Immature natural killer cell (primary cell): Measurements from ENCODE around the gene KIF1C. TPM values are rescaled to one million over a fixed set of nuclear protein-coding genes. Genes with fewer than 3 reads are reported as not detected.
"Not testable (repeated sequence)": the region's sequence is repeated elsewhere in the genome, so short reads cannot be mapped to it uniquely, and the experiment has no call there.

ENCODE experiments used
- DNase-seq, 3 donors: peaks; one replicate each; pipeline ENCODE4 v3.0.0; 2022; ENCODE audit warnings: mixed read lengths in 1 of 3
- H3K27ac Mint-ChIP-seq, 6 donors: one replicate each; pipeline ENCODE4 v1.8.0; 2020; ENCODE audit warnings: mixed read lengths in 6 of 6, mild to moderate bottlenecking in 5 of 6, inconsistent platforms in 4 of 6, moderate library complexity in 3 of 6
- H3K27me3 Mint-ChIP-seq, 3 donors: one replicate each; pipeline ENCODE4 v1.8.0; 2020 to 2021; ENCODE audit warnings: low read depth in 3 of 3, mild to moderate bottlenecking in 3 of 3, mixed read lengths in 3 of 3, moderate library complexity in 3 of 3, inconsistent platforms in 1 of 3
- H3K36me3 Mint-ChIP-seq, 3 donors: one replicate each; pipeline ENCODE4 v1.8.0; 2020; ENCODE audit warnings: mixed read lengths in 3 of 3, inconsistent platforms in 2 of 3, mild to moderate bottlenecking in 2 of 3
- H3K4me1 Mint-ChIP-seq, 2 donors: one replicate each; pipeline ENCODE4 v1.8.0; 2020; ENCODE audit warnings: inconsistent platforms in 2 of 2, mild to moderate bottlenecking in 2 of 2, mixed read lengths in 2 of 2, moderate library complexity in 1 of 2
- H3K4me3 Mint-ChIP-seq, 5 donors: one replicate each; pipeline ENCODE4 v1.8.0; 2020; ENCODE audit warnings: mild to moderate bottlenecking in 5 of 5, mixed read lengths in 5 of 5, inconsistent platforms in 3 of 5, moderate library complexity in 3 of 5
- H3K9me3 Mint-ChIP-seq, 6 donors: one replicate each; pipeline ENCODE4 v1.8.0; 2020; ENCODE audit warnings: mild to moderate bottlenecking in 6 of 6, mixed read lengths in 6 of 6, inconsistent platforms in 4 of 6, moderate library complexity in 3 of 6
- polyA plus RNA-seq, 3 donors: library from polyadenylated mRNA; unstranded; fragments of 300-500 nt; fragmentation: Illumina TruSeq; gene quantifications; one replicate each; pipeline ENCODE4 v1.2.3, GENCODE V29; 2021

KIF1C gene
- polyA plus RNA-seq, 3 donors from 2014 or later, result 0.76 to 5.7 (median 4.0) TPM

DNA sequence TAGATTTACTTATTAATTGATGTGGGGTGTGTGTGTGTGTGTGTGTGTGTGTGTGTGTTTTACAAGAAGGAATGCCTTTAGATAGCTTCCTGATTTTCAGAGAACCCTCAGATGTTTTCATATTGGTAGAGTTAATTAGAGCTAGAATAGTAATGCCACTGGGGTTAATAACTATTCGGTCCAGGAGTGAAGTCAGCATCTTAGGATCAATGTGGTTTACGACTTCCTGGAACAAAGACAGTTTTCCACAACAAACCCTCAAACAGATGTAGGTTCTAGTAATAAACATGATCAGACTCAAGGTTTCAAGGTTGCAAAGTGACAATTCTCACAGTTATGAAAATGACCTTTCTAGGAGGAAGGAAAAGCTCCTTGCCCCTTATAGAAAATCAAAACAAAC, 49.7 kb downstream of the KIF1C start:
- DNase-seq, result no peak
- Mint-ChIP-seq H3K4me1 (peaks cover 7 to 20% of the 10 kb centered on the region in 2 donors), H3K27ac (peak overlapping the region in 2 of 6 donors; percentile 30 to 51), H3K9me3 (no peaks in the 10 kb centered on the region), H3K36me3 (no peaks in the 10 kb centered on the region), H3K4me3 (no peak overlapping the region), H3K27me3 (peaks cover 0 to 6% (median 3%) of the 10 kb centered on the region in 3 donors)

DNA sequence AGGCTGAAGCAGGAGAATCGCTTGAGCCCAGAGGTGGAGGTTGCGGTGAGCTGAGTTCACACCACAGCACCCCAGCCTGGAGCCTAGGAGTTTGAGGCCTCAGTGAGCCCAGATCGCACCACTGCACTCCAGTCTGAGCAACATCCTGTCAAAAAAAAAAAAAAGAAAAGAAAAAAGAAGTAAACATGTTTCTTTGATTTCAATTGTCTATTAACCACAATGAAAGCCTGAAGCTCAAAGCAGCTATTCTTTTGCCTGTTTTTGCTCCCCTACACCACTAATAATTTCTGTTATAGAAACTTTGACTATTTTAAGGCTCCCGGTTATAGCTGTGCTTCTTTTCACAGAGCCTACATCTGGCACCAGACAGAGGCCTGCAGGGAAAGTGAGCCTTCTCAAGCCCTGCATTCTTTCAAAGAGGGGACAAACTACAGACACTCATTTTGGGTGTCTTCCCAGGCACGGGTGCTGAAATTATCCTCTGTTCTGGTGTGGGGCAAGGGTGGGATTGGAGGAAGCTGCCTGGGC, 51.6 kb downstream of the KIF1C start:
- no peaks in the 10 kb centered on the region for H3K36me3 Mint-ChIP-seq
- peak; percentile 56 to 76 (median 63) for DNase-seq
- H3K4me3 Mint-ChIP-seq, result peak overlapping the region in 1 of 5 donors; percentile 34
- peaks cover 7 to 20% of the 10 kb centered on the region in 2 donors for H3K4me1 Mint-ChIP-seq
- no peaks in the 10 kb centered on the region for H3K9me3 Mint-ChIP-seq
- peaks cover 0 to 6% (median 5%) of the 10 kb centered on the region in 3 donors for H3K27me3 Mint-ChIP-seq
- H3K27ac Mint-ChIP-seq, result peak overlapping the region; percentile 61 to 90 (median 83)

DNA sequence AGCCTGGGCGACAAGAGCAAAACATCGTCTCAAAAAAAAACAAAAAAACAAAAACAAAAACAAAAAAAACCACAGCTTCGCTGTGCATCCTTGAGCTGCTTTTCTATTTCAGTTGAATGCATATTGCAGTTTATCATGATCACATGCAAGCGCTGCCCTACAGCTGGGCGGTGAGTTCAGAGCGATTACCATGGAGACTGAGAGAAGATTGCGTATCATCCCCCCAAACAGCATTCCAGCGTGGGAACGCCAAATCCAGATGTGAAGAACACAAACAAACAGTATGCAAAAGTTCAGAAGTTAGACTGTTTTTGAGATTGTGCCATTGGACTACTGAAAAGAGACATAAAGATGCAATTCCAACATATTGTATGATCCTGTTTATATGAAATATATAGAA, 52.5 kb downstream of the KIF1C start:
- Mint-ChIP-seq H3K27ac (peak overlapping the region in 1 of 6 donors; percentile 36), H3K36me3 (no peaks in the 10 kb centered on the region), H3K4me1 (peaks cover 7 to 20% of the 10 kb centered on the region in 2 donors), H3K9me3 (no peaks in the 10 kb centered on the region), H3K4me3 (no peak overlapping the region), H3K27me3 (peaks cover 0 to 6% (median 5%) of the 10 kb centered on the region in 3 donors)
- DNase-seq, result no peak

DNA sequence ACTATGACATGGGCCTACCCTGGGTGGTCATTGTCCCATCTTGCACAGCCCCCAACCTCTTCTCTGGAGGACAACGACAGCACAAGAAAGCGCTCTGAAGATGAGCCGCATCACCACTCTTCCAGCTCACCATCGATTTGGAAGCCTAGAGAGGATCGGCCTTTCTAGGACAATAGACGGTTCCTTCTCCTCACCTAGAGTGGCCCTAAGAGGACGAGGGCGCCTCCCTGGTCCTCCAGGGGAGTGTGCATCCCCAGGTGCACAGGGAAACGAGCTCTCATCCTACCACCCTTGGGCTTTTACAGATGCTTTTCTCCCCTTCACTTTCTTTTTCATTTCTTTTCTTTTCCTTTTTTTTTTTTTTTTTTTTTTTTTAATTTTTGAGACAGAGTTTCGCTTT, 57.8 kb downstream of the KIF1C start:
- Mint-ChIP-seq H3K4me3 (no peak overlapping the region), H3K36me3 (no peaks in the 10 kb centered on the region), H3K27ac (no peak overlapping the region), H3K27me3 (peaks cover 2 to 8% (median 5%) of the 10 kb centered on the region in 3 donors), H3K4me1 (no peaks in the 10 kb centered on the region), H3K9me3 (no peaks in the 10 kb centered on the region)
- no peak for DNase-seq

DNA sequence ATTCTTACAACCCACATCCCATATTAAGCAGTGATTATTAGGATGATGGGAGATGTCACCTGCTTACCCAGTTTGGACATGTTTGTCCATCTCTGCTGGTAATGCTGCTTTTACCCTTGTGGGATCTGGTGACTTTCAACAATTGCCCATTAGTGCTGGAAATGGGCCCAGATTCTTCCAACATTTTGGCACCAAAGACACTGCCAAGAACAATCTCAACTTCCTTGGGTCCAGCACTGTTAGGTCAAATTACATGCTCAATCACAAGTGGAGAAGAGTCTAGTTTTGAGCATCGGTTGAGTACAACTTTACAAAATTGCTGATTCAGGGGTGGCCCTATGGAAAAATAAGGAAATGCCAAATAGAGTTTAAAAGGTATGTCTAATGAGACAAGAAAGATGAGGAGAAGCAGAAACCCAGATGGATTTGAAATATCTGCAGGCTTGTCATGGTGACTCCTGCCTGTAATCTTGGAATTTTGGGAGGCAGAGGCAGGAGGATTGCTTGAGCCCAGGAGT, 67.5 kb downstream of the KIF1C start:
- H3K4me1 Mint-ChIP-seq, result peaks cover 0 to 1% of the 10 kb centered on the region in 2 donors
- H3K36me3 Mint-ChIP-seq, result no peaks in the 10 kb centered on the region
- DNase-seq, result no peak
- H3K27ac Mint-ChIP-seq, result no peak overlapping the region
- H3K4me3 Mint-ChIP-seq, result no peak overlapping the region
- no peaks in the 10 kb centered on the region for H3K9me3 Mint-ChIP-seq
- peaks cover 0 to 5% (median 4%) of the 10 kb centered on the region in 3 donors for H3K27me3 Mint-ChIP-seq

DNA sequence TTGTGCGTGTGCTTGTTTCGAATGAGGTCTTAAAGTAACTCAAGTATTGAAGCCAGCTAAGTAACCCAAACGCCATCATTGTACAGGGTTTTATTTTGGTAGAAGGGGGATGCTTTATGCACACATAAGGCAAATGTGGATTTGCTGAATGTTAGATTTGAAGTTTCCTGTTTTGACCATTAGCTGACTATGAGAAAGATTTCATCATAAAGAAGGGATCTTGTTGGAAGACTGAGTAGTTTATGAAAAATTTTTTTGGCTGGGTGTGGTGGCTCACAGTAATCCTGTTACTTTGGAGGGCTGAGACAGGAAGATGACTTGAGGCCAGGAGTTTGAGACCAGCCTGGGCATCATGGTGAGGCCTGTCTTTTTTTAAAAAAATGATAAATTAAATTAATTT, 70.5 kb downstream of the KIF1C start:
- peaks cover 0 to 5% (median 3%) of the 10 kb centered on the region in 3 donors for H3K27me3 Mint-ChIP-seq
- no peak overlapping the region for H3K27ac Mint-ChIP-seq
- H3K4me1 Mint-ChIP-seq, result no peaks in the 10 kb centered on the region
- H3K9me3 Mint-ChIP-seq, result no peaks in the 10 kb centered on the region
- no peaks in the 10 kb centered on the region for H3K36me3 Mint-ChIP-seq
- no peak overlapping the region for H3K4me3 Mint-ChIP-seq
- no peak for DNase-seq

DNA sequence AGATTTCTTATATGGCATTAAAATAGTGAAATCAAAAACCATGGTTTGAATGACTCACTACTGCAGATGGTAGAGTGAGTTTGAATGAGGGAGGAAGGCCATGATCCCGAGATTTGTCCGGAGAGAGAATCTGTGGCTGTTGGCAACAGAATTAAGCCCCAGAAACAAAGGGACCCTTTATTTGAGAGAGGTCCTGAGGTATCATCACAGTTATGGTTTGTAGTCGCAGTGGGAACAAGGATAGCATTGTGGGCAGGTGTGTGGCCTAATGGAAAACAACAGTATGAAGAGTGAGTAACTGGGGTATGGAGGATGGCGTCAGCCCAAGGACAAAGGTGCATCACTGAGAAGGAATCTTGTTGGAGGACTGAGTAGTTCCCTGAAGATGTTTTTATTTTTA, 72.0 kb downstream of the KIF1C start:
- no peaks in the 10 kb centered on the region for H3K4me1 Mint-ChIP-seq
- no peaks in the 10 kb centered on the region for H3K36me3 Mint-ChIP-seq
- no peak for DNase-seq
- no peaks in the 10 kb centered on the region for H3K9me3 Mint-ChIP-seq
- H3K27me3 Mint-ChIP-seq, result peaks cover 0 to 5% (median 2%) of the 10 kb centered on the region in 3 donors
- no peak overlapping the region for H3K4me3 Mint-ChIP-seq
- no peak overlapping the region for H3K27ac Mint-ChIP-seq

DNA sequence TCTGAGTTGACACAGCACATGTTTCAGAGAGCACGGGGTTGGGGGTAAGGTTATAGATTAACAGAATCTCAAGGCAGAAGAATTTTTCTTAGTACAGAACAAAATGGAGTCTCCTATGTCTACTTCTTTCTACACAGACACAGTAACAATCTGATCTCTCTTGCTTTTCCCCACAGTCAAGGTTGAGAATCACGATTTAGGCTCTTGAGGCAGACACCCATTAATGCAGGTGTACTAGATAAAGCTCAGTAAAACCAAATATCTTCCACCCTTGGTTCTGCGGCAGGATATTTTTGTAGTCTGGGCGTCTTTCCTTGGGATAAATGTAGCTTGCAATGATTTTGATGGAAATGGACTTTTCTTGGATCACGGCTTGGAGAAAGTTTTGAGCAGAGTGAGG, 77.7 kb downstream of the KIF1C start:
- Mint-ChIP-seq H3K4me3 (peak overlapping the region in 1 of 5 donors; percentile 9), H3K4me1 (peaks cover 25 to 26% of the 10 kb centered on the region in 2 donors), H3K27me3 (peaks cover 5 to 12% (median 9%) of the 10 kb centered on the region in 3 donors)
- H3K27ac Mint-ChIP-seq, DNase-seq, H3K36me3 Mint-ChIP-seq, H3K9me3 Mint-ChIP-seq: not testable (repeated sequence)

DNA sequence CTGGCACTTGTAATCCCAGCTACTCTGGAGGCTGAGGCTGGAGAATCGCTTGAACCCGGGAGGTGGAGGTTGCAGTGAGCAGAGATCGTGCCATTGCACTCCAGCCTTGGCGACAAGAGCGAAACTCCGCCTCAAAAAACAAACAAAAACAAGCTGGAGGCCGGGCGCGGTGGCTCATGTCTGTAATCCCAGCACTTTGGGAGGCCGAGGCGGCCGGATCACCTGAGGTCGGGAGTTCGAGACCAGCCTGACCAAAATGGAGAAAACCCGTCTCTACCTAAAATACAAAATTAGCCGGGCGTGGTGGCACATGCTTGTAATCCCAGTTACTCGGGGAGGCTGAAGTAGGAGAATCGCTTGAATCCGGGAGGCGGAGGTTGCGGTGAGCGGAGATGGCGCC, 79.5 kb downstream of the KIF1C start:
- not testable (repeated sequence) for H3K9me3 Mint-ChIP-seq, H3K36me3 Mint-ChIP-seq, DNase-seq
- H3K27ac Mint-ChIP-seq, result peak overlapping the region in 5 of 6 donors; percentile 87 to 98 (median 96)
- peaks cover 31 to 35% of the 10 kb centered on the region in 2 donors for H3K4me1 Mint-ChIP-seq
- H3K27me3 Mint-ChIP-seq, result peaks cover 5 to 12% (median 10%) of the 10 kb centered on the region in 3 donors
- peak overlapping the region; percentile 91 to 97 (median 93) for H3K4me3 Mint-ChIP-seq

DNA sequence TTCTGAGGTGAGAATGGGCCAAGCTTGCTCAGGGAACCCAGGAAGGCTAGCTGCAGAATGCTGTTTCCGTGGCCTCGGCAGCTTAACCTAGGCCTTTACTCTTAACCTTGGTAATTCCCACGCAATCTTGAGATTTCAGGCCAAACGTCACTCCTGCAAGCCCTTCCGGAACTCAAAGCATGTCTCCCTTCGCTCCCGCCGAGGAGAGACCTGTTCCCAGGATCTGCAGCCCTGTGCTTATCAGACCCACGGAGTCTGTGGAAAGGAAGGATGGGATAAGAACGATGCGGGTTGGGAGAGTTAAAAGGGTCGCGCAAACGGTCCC, 80.0 kb downstream of the KIF1C start:
- Mint-ChIP-seq H3K27me3 (peaks cover 5 to 12% (median 10%) of the 10 kb centered on the region in 3 donors), H3K4me3 (peak overlapping the region; percentile 91 to 97 (median 93)), H3K27ac (peak overlapping the region; percentile 87 to 98 (median 96)), H3K4me1 (peaks cover 31 to 38% of the 10 kb centered on the region in 2 donors), H3K36me3 (peaks cover 2% of the 10 kb centered on the region in 3 donors), H3K9me3 (peaks cover 0 to 2% (median under 1%) of the 10 kb centered on the region in 6 donors)
- DNase-seq, result no peak

Other genes starting within 250 kb of the KIF1C start
- not detected for gene TM4SF5, start 226.1 kb upstream of the KIF1C start, polyA plus RNA-seq
- not detected for gene VMO1, start 211.6 kb upstream of the KIF1C start, polyA plus RNA-seq
- under 1 TPM in 2 of 3 donors, not detected in 1; 0.57 to 0.74 TPM for gene GLTPD2, start 209.0 kb upstream of the KIF1C start, polyA plus RNA-seq
- gene PSMB6, start 201.8 kb upstream of the KIF1C start, polyA plus RNA-seq, result 100 to 1,000 TPM; 327 to 701 (median 348) TPM
- 1 to 10 TPM in 1 of 3 donors, under 1 TPM in 1, not detected in 1; 0.78 to 2.0 TPM for gene PLD2, start 190.8 kb upstream of the KIF1C start, polyA plus RNA-seq
- 10 to 100 TPM in 1 of 3 donors, 1 to 10 TPM in 2; 2.0 to 13.5 (median 3.8) TPM for gene MINK1, start 164.6 kb upstream of the KIF1C start, polyA plus RNA-seq
- gene C17orf107, start 98.4 kb upstream of the KIF1C start, polyA plus RNA-seq, result 1 to 10 TPM in 2 of 3 donors, under 1 TPM in 1; 0.22 to 1.7 (median 1.3) TPM
- gene CHRNE, start 94.9 kb upstream of the KIF1C start, polyA plus RNA-seq, result 1 to 10 TPM; 2.7 to 4.9 (median 3.9) TPM
- gene GP1BA, start 65.7 kb upstream of the KIF1C start, polyA plus RNA-seq, result 1 to 10 TPM in 1 of 3 donors, under 1 TPM in 1, not detected in 1; 0.38 to 1.3 TPM
- 100 to 1,000 TPM; 139 to 196 (median 139) TPM for gene SLC25A11, start 57.9 kb upstream of the KIF1C start, polyA plus RNA-seq
- 10 to 100 TPM; 62.3 to 78.2 (median 73.1) TPM for gene RNF167, start 57.7 kb upstream of the KIF1C start, polyA plus RNA-seq
- 1,000 to 10,000 TPM; 3,573 to 4,444 (median 3,740) TPM for gene PFN1, start 49.4 kb upstream of the KIF1C start, polyA plus RNA-seq
- gene ENO3, start 46.8 kb upstream of the KIF1C start, polyA plus RNA-seq, result 1 to 10 TPM; 1.6 to 4.2 (median 4.1) TPM
- gene SPAG7, start 30.1 kb upstream of the KIF1C start, polyA plus RNA-seq, result 100 to 1,000 TPM; 117 to 164 (median 155) TPM
- gene CAMTA2, start 10.3 kb upstream of the KIF1C start, polyA plus RNA-seq, result 10 to 100 TPM in 2 of 3 donors, 1 to 10 TPM in 1; 2.5 to 22.9 (median 12.0) TPM
- gene INCA1, start 428 bp upstream of the KIF1C start, polyA plus RNA-seq, result under 1 TPM in 2 of 3 donors, not detected in 1; 0.29 to 0.35 TPM
- not detected for gene SLC52A1, start 37.5 kb downstream of the KIF1C start, polyA plus RNA-seq
- under 1 TPM in 2 of 3 donors, not detected in 1; 0.51 to 0.61 TPM for gene ZFP3, start 80.5 kb downstream of the KIF1C start, polyA plus RNA-seq
- gene ZNF232, start 113.9 kb downstream of the KIF1C start, polyA plus RNA-seq, result 1 to 10 TPM; 1.8 to 9.8 (median 4.4) TPM
- under 1 TPM; 0.03 to 0.12 (median 0.03) TPM for gene USP6, start 118.1 kb downstream of the KIF1C start, polyA plus RNA-seq
- 1 to 10 TPM in 1 of 3 donors, under 1 TPM in 1, not detected in 1; 0.54 to 2.1 TPM for gene ZNF594, start 193.9 kb downstream of the KIF1C start, polyA plus RNA-seq
- 1 to 10 TPM; 5.9 to 7.3 (median 6.5) TPM for gene SCIMP, start 236.9 kb downstream of the KIF1C start, polyA plus RNA-seq